ENCODE data around the gene TGM2. TPM values are rescaled to one million over a fixed set of nuclear protein-coding genes. Genes with fewer than 3 reads are reported as not detected.
A peak's percentile ranks its signal among the peaks of the same experiment; 100 is the strongest.

The TGM2 gene
- total and polyA plus RNA-seq, 9 of the 15 experiments (the other 6 are each of a cell fraction or from before 2014, with no cell fraction given): 5.5 to 78.5 (median 37.6) TPM

- TF ChIP-seq MLX (CRISPR knock-in tag; conservative IDR thresholded peaks at IDR 0.05): no peak
- peak; percentile 19; the same call in 1 of the 2 replicates for TF ChIP-seq GABPB1 (CRISPR knock-in tag; IDR thresholded peaks at IDR 0.05)
- peak; percentile 68; the same call in 1 of the 2 replicates for TF ChIP-seq ZNF583 (CRISPR knock-in tag; IDR thresholded peaks at IDR 0.05)
- TF ChIP-seq ZNF644 (tag; IDR thresholded peaks at IDR 0.05; ENCODE audit: low read depth): 0 out of 2 replicates have a peak, but pooled peaks have one; percentile 48
- no peak for TF ChIP-seq NFATC3 (IDR thresholded peaks at IDR 0.05)
- TF ChIP-seq HBP1 (CRISPR knock-in tag; IDR thresholded peaks at IDR 0.05): no peak
- TF ChIP-seq KDM1A (IDR thresholded peaks at IDR 0.05): peak; percentile 92 to 94
- no peak for TF ChIP-seq E2F8 (IDR thresholded peaks at IDR 0.05; ENCODE audit: low read depth, partially characterized antibody)
- TF ChIP-seq BCLAF1 (IDR thresholded peaks at IDR 0.05; ENCODE audit: borderline replicate concordance in 1 of 2, control insufficient read depth in 1 of 2, low read depth in 2 of 2, low read length in 1 of 2): 0 out of 4 replicates have a peak, but pooled peaks of 1 of the 2 experiments have one; percentile 23
- no peak for TF ChIP-seq COPS2 (conservative IDR thresholded peaks at IDR 0.05)
- TF ChIP-seq ZNF175 (CRISPR knock-in tag; IDR thresholded peaks at IDR 0.05; ENCODE audit: low read depth): no peak; the same call in 1 of the 2 replicates
- TF ChIP-seq CUX1 (CRISPR knock-in tag; IDR thresholded peaks at IDR 0.05): no peak
Observed at GRCh38 chr20:38159957-38160756, 4.9 kb downstream of the TGM2 start (continued).
